H1 (cell line): Measurements from ENCODE around the gene LMBR1. TPM values are rescaled to one million over a fixed set of nuclear protein-coding genes. Genes with fewer than 3 reads are reported as not detected.

ENCODE experiments used
- KDM4A ChIP-seq: IDR thresholded peaks from one replicate; pipeline ENCODE4 v1.7.1; 2012; ENCODE audit warnings: low read depth, mild to moderate bottlenecking, moderate library complexity, low read length, inconsistent platforms; ENCODE audit not compliant: severe bottlenecking
- RNF2 ChIP-seq: fragments of 200-900, 300-1000 bp; sonication (generic); IDR thresholded peaks from 2 replicates; pipeline ENCODE4 v1.7.1; 2016; ENCODE audit warnings: borderline replicate concordance, low read depth, mild to moderate bottlenecking, antibody characterized with exemption, low read length; ENCODE audit not compliant: poor library complexity, severe bottlenecking; ENCODE audit errors: missing control alignments
- SIN3A ChIP-seq, 2 experiments: IDR thresholded peaks in 1 of 2; conservative IDR thresholded peaks in 1 of 2; 2 replicates each; pipeline ENCODE4 v1.6.1; 2011 to 2012; ENCODE audit warnings: low read length in 2 of 2, improper control_type of control experiment in 1 of 2, low read depth in 1 of 2, mild to moderate bottlenecking in 1 of 2
- TAF7 ChIP-seq: optimal IDR thresholded peaks from 2 replicates; pipeline ENCODE3; 2011; ENCODE audit warnings: low read depth, mild to moderate bottlenecking, inconsistent platforms, low read length, moderate library complexity, borderline replicate concordance
- TEAD4 ChIP-seq: IDR thresholded peaks from 2 replicates; pipeline ENCODE4 v1.6.1; 2012; ENCODE audit warnings: low read depth, low read length, inconsistent platforms, mixed read lengths
- polyA plus RNA-seq, 7 experiments: library from polyadenylated mRNA; depleted of rRNA in 3 of 7; stranded (reverse) in 5 of 7; unstranded in 2 of 7; fragments of >200 nt in 5 of 7; fragments of 200-250 nt in 2 of 7; gene quantifications; 1 replicate in 5 of 7; 2 replicates in 1 of 7; 4 replicates in 1 of 7; pipeline versions ENCODE4 v1.2.1 to v1.2.3, GENCODE V29; 2011 to 2013; ENCODE audit warnings: missing spikeins in 2 of 7, mixed read lengths in 2 of 7
- total RNA-seq: library from RNA; stranded (reverse); fragmentation: NEBNext Ultra II Directional; extraction: Animal tissue kit (Norgen Biotek cat#: 25700); gene quantifications from 2 replicates; pipeline ENCODE4 v1.2.1, GENCODE V29; 2021

The LMBR1 gene
- total and polyA plus RNA-seq, 2 of the 8 experiments (the other 6 are each of a cell fraction or from before 2014, with no cell fraction given): 15.1 to 70.4 TPM

DNA sequence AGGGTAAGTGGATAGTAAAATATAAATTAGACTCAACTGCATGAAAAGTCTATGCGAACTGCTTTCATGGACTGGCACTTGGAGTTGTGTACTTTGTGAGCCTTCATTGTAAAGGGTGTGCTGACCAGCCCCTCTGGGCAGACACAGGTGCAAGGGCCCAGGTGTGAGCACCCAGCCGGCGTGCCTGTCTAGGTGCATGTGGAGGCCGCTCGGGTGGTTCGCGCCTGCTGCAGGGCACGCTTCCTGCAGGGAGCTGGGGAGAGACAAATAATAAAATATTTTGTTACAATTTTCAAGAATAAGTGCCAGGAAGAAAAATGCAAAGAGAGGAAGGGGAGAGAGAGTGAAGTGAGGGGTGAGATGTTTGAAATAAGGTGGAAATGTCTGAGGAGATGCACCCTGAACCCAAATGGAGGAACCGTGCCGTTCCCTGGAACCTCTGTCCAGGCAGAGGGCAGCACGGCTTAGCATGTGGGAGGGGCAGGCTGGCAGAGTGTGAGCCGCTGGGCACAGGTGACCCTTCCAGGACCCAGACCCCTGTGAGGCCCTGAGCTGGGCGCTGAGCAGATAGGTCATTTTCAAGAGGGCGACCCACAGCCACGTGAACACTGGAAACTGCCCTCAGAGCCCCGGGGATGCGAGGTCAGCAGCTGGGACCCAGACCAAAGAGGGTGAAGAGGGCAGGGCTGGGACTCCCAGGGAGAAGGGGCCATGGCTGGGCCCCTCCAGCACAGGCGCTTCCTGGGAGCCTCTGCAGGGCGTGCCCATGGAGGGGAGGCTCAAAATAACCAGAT is 223.8 kb downstream of the LMBR1 start (continued):
- TF ChIP-seq KDM4A: no peak
- TF ChIP-seq RNF2: no peak
- no peak for TF ChIP-seq TAF7
- TF ChIP-seq SIN3A (conservative IDR thresholded peaks at IDR 0.05 in 1 of 2, IDR thresholded peaks at IDR 0.05 in 1 of 2; ENCODE audit: low read depth in 1 of 2, low read length in 2 of 2): no peak
- TF ChIP-seq TEAD4: no peak
